CD4-positive, alpha-beta T cell treated with Interleukin-17A for 1 hour (primary cell): ENCODE results near the gene NBPF1.
"Not testable (repeated sequence)": the region's sequence is repeated elsewhere in the genome, so short reads cannot be mapped to it uniquely, and the experiment has no call there.

ENCODE experiments used
- DNase-seq: peaks from one replicate; pipeline ENCODE4 v3.0.0-alpha.2; 2020

Gene NBPF1

GRCh38 chr1:16621681-16622315 lies 8.4 kb upstream of the NBPF1 start:
- not testable (repeated sequence) for DNase-seq

DNA sequence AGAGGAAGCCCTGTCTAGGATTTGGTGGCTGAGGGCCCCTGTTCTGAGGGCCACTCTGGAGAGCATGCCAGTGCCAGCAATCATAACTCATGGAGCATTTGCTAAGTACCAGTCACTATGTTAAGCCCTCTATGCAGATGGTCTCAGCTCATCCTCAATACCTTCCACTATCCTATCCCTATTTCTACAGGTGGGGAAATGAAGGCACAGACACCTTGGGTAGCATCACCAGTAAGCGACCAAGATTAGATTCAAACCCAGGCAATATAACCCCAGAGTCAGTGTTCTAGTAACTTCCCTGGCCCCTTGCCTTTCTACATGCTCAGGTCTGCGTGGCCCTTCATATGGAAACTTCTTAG lies 7.9 kb upstream of the NBPF1 start:
- no peak for DNase-seq

DNA sequence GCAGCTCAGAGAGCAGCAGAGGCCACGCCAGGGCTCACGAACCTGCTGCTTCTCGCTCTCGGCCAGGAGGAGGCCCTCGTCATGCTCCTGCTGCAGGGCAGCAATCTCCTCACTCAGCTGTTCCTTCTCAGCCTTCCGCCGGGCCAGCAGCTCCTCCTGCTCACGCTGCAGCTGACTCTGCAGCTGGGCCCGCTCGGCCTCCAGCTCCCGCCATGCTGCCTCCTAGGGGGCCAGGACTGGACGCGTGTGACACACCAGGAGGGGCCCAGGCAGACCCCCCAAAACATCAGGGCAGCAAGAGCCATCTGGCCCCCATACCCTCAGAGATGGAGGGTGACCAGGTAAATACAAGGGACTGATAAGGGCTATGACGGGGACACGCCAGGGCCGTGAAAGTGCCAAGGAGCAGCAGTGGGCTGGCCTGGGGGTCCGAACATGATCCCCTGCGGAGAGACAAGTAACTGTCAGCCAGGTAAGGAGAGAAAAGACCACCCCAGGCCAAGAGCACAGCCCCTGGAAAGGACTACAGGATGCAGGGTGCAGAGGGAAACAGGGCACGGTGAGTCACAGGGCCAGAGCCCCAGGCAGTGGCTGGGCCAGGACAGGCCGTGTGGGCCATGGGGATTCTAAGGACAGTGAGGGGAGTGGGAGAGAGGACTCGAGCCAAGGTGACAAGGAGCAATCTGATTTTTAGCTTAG lies 6.6 kb upstream of the NBPF1 start:
- DNase-seq: not testable (repeated sequence)

- DNase-seq: no peak
Measured at GRCh38 chr1:16618719-16619118, 5.4 kb upstream of the NBPF1 start.

DNA sequence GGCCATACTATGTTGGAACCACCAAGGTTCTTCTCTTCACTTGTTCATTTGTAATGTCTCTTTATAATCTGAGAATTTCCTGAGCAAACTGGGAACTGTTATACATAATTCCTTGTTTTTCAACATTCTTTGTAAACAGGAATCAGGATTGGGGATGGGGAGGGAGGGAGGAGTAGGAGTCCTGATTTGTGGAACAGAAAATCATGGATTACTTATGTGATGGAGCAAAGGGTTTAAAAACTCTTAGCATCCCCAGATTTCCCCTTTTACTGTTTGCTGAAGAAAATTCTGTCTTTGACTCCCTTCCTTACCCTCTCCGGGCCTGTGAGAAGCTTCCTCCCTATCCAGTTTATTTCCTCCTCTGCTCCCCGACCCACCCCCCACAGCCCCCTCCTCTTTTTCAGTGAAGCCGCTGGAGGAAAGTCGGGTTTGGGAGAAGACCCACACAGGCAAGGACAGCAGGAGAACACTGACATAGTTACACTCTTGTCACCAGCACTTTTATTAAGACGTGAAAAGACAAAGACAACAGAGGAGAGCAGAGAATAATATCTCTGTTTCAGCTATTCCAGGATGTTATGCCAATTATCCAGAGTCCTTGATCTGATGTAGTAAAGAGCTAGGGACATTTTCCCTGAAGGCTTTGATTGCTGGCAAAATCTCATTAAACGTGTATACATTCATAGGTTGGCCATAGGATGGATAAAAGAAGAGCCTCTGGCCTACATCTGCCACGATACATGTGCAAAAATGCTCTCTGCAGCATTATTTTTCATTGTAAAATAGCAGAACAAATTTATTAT lies 4.6 kb upstream of the NBPF1 start:
- DNase-seq: no peak

GRCh38 chr1:16617114-16617631 lies 3.8 kb upstream of the NBPF1 start:
- DNase-seq: no peak

- no peak for DNase-seq
Measured at GRCh38 chr1:16615253-16616252, 2.2 kb upstream of the NBPF1 start.

- DNase-seq: no peak
Measured at GRCh38 chr1:16614361-16615252, 1.2 kb upstream of the NBPF1 start.

DNA sequence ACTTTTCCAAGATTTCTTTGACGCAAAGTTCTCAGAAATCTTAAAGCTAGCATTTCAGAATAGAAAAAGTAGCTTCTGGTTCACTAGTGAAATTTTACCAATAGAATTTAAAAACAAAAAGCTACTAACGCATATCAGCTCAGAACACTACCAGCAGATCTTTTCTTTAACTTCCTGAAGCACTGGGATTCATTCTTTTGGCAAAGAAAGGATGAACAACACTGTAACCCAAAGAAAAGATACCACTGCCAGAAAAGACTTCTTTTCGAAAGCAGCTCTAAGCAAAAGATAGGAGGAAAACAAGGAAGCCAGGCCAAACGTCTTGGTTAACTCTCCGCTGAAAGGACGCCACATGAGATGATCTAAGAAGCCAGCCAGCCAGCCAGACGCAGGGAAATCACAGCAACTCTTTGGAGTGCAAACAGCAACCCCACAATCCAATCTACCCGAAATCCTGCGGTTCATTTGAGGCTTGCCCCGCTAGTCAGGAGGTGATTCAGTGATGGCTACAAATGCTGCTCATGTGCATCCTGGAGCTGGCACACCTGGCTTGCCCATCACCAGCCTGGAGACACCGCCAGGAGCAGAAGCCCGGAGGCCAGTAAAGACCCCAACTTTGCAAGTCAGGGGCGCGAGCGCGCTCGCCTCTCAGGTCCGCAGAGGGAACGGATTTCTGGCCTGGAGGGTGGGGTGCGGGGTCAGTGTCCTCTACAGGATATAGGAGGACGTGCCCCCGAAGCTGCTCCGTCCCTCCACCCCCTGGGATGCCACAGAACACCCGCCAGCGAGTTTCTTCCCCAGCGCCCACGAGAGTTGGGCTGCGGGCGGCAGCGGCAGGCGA lies 812 bp downstream of the NBPF1 start:
- no peak for DNase-seq

GRCh38 chr1:16611981-16612331 lies 1.4 kb downstream of the NBPF1 start:
- DNase-seq: not testable (repeated sequence)

GRCh38 chr1:16611164-16611563 lies 2.2 kb downstream of the NBPF1 start:
- DNase-seq: not testable (repeated sequence)

DNA sequence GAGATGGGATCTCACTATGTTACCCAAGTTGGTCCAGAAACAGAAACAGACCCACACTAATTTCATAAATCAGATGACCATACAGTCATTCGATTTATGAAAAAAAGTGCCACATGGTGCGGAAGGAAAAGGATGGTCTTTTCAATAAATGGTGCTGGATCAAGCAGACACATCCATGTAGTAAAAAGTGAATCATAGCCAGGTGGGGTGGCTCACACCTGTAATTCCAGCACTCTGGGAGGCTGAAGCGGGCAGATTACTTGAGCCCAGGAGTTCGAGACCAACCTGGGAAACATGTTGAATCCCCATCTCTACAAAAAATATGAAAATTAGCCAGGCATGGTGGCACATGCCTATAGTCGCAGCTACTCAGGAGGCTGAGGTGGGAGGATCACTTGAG lies 2.8 kb downstream of the NBPF1 start:
- not testable (repeated sequence) for DNase-seq

GRCh38 chr1:16609761-16610160 lies 3.6 kb downstream of the NBPF1 start:
- DNase-seq: not testable (repeated sequence)

DNA sequence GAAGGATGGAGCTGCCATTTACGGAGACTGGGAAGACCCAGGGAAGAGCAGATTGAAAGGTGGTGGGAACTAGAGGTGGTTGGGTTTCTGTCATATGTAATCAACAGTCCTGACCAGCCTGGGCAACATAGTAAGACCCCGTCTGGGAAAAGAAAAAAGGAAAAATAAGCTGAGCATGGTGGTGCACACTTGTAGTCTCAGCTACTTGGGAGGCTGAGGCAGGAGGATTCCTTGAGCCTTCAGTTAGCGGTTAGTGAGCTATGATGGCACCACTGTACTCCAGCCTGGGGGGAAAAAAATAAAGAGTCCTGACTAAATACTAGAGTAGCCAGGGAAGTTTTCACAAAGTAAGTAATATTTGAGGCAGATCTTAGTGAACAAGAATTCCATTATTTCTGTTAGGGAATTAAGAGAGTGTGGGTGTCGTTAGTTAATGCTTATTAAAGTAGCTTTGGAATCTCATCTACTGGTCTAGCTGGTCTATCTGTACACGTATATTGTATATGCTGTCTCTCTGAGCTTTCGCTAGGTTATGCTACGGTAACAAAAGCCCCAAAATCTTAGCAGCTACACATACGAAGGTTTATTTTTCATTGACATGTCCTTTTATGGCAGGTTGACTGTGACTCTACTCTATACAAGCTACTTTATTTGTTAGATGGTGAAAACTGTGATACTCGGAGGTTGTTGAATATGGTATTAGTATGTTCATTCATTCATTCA lies 4.4 kb downstream of the NBPF1 start:
- no peak for DNase-seq

DNA sequence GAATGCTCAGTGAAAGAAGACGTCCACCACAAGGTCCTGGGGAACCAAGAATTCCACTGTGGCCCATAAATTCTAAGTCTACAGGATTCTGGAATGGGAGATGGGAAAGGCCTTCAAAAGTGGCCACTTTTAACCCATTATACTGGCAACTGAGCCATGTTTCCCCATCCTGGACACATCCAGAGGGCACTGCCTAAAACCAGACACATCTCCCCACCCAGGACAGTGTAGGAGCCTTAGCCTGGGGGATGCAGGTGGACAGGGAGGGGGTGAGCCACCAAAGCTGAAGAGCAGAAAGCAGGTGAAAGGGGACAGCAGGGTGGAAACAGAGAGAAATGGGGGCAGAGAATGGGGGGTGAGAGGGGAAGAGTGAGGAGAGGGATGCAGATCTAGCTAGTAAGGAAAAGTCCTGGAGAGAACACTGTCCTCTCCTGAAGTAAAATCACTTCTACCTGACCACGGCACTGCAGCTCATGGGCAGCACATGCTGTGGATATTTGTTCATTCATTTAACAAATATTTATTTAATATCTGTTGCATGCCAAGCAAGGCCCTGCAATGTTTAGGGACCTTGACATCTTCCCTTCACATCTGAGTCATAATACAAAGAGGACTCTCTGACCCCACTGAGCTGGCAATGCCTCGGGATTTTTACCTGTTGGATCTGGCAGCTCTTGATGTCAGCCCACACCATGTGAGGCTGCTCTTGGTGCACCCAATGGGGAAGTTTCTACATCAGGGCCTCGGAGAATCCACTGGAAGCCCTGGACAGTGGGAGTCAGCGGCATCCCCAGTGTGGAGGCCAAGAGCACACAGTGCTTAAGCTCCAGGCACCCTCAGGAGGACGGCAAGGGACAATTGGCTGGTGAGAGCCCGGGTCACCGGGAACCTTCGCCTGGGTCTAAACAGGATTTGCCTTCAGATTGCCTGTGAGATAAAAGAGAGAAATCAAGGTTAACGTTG lies 5.2 kb downstream of the NBPF1 start:
- DNase-seq: not testable (repeated sequence)

- peak; percentile 0 for DNase-seq
Measured at GRCh38 chr1:16607433-16607851, 5.9 kb downstream of the NBPF1 start.

- peak; percentile 0 for DNase-seq
Measured at GRCh38 chr1:16606666-16607432, 6.5 kb downstream of the NBPF1 start.
